ENCODE measurements around the gene C2orf66. TPM values are rescaled to one million over a fixed set of nuclear protein-coding genes. Genes with fewer than 3 reads are reported as not detected.

C2orf66 gene
- total and polyA plus RNA-seq, 2 of the 13 experiments (the other 11 are each of a cell fraction or from before 2014, with no cell fraction given) = 0.05 TPM; not detected in 1

- DNase-seq (ENCODE audit: low spot score) = no peak
- TF ChIP-seq SP1 (IDR thresholded peaks at IDR 0.05) = no peak
- no peak for TF ChIP-seq SP1 (CRISPR knock-in tag; IDR thresholded peaks at IDR 0.05)
- TF ChIP-seq ZNF207 (IDR thresholded peaks at IDR 0.05; ENCODE audit: borderline replicate concordance) = no peak
- TF ChIP-seq PRDM4 (CRISPR knock-in tag; IDR thresholded peaks at IDR 0.05; ENCODE audit: borderline replicate concordance) = no peak
- TF ChIP-seq ZNF724P (CRISPR knock-in tag; IDR thresholded peaks at IDR 0.05; ENCODE audit: borderline replicate concordance) = no peak
- TF ChIP-seq MIXL1 (CRISPR knock-in tag; IDR thresholded peaks at IDR 0.05) = no peak
- no peak for TF ChIP-seq ZNF766 (CRISPR knock-in tag; IDR thresholded peaks at IDR 0.05; ENCODE audit: borderline replicate concordance)
- TF ChIP-seq ARHGAP35 (CRISPR knock-in tag; IDR thresholded peaks at IDR 0.05; ENCODE audit: borderline replicate concordance) = no peak
- TF ChIP-seq NCOA2 (CRISPR knock-in tag; IDR thresholded peaks at IDR 0.05) = no peak
- no peak for TF ChIP-seq ZNF704 (CRISPR knock-in tag; IDR thresholded peaks at IDR 0.05; ENCODE audit: borderline replicate concordance)
- no peak for TF ChIP-seq ZBTB7B (CRISPR knock-in tag; IDR thresholded peaks at IDR 0.05)
- TF ChIP-seq ZNF576 (CRISPR knock-in tag; IDR thresholded peaks at IDR 0.05) = no peak
- TF ChIP-seq ZNF282 (IDR thresholded peaks at IDR 0.05; ENCODE audit: partially characterized antibody) = no peak
- no peak for TF ChIP-seq ZBED4 (CRISPR knock-in tag; IDR thresholded peaks at IDR 0.05; ENCODE audit: borderline replicate concordance)
- TF ChIP-seq ZNF354B (CRISPR knock-in tag; IDR thresholded peaks at IDR 0.05) = no peak
Observed at GRCh38 chr2:196851088-196851487, 41.9 kb upstream of the C2orf66 start.

More at GRCh38 chr2:196851088-196851487, 41.9 kb upstream of the C2orf66 start:
- Histone ChIP-seq H3K27me3 (ENCODE audit: control insufficient read depth in 1 of 2, insufficient read depth in 2 of 2, low read length in 2 of 2) (no peaks in the 10 kb centered on the region), H3K4me2 (ENCODE audit: low read depth, low read length) (no peak overlapping the region), H4K20me1 (ENCODE audit: insufficient read depth, low read length) (no peaks in the 10 kb centered on the region), H2AFZ (ENCODE audit: low read length) (no peak overlapping the region), H3K36me3 (replicated peaks in 1 of 2; ENCODE audit: control insufficient read depth in 1 of 2, insufficient read depth in 2 of 2, low read length in 2 of 2) (peaks cover 1 to 2% of the 10 kb centered on the region in 2 experiments; a peak in 3 of 5 replicates), H3K27ac (ENCODE audit: extremely low read length, insufficient read depth, low read length) (no peak overlapping the region), H3K9ac (ENCODE audit: insufficient read depth, low read depth, low read length) (no peak overlapping the region), H3K4me1 (ENCODE audit: insufficient read depth, low read length) (peaks cover 6% of the 10 kb centered on the region; the same call in 1 of the 2 replicates), H3K4me3 (replicated peaks in 1 of 3; ENCODE audit: insufficient read depth in 1 of 3, low read depth in 2 of 3, low read length in 3 of 3) (no peak overlapping the region), H3K79me2 (ENCODE audit: insufficient read depth, low read length) (no peaks in the 10 kb centered on the region), H3K9me3 (ENCODE audit: low read length) (no peaks in the 10 kb centered on the region)
- ChIA-PET POLR2A (no interaction called here), CTCF (ENCODE audit: low intra/inter-chr PET ratio, low total read pairs) (no interaction called here)
- BruUV-seq (replicated peaks) = no TSS peak
- in situ Hi-C loops (cut with HindIII; ENCODE audit: extremely low pct_ligation_motif_present, low pct_unique_long_range_greater_than_20kb) (no loop called here), intact Hi-C loops (cut with micrococcal nuclease; ENCODE audit: unreplicated experiment) (loop anchor here (5.0 to 10.0 kb wide), 2 partner anchors 76 to 164 kb away; partner anchors contain the start of gene PGAP1)
- ATAC-seq (no peak; the same call in 2 of the 3 replicates), FAIRE-seq (no peak)
- 64% methylated on average over 1 of the region's 1 CpG for WGBS (ENCODE audit: low lambda C conversion rate)

Measured in HepG2 (cell line).